Metanephros (tissue), 1 donor: ENCODE data around the gene ADH1A. TPM values are rescaled to one million over a fixed set of nuclear protein-coding genes. Genes with fewer than 3 reads are reported as not detected.

Experiments
- total RNA-seq: library from RNA; depleted of rRNA; stranded (reverse); fragments of >200 nt; gene quantifications from one replicate; pipeline ENCODE4 v1.2.3, GENCODE V29; 2014

Gene ADH1A
- total RNA-seq, result 0.35 TPM

GRCh38 chr4:99290848-99291786 is at the start of gene ADH1A:
Gene ADH1A, minus strand, starts transcription at chr4:99290985. Its CDS starts 71 bp downstream, at chr4:99290914.

GRCh38 chr4:99321241-99322191 is 30.7 kb upstream of the ADH1A start, which contains the start of gene ADH1B:
Gene ADH1B, minus strand, starts transcription at chr4:99321401. Its CDS starts 70 bp downstream, at chr4:99321331.

Other genes starting within 250 kb of the ADH1A start
- 108 TPM for gene ADH5, start 202.2 kb downstream of the ADH1A start, total RNA-seq
- 1.1 TPM for gene ADH4, start 146.7 kb downstream of the ADH1A start, total RNA-seq
- gene ADH6, start 71.7 kb downstream of the ADH1A start, total RNA-seq, result 8.8 TPM
- gene ADH1B, start 30.4 kb upstream of the ADH1A start, total RNA-seq, result 36.6 TPM
- gene ADH1C, start 61.8 kb upstream of the ADH1A start, total RNA-seq, result 83.4 TPM
- not detected for gene ADH7, start 144.4 kb upstream of the ADH1A start, total RNA-seq
- gene C4orf17, start 220.0 kb upstream of the ADH1A start, total RNA-seq, result not detected